DMS153 treated with DMSO at 0.1 percent for 48 hours (cell line): ENCODE data around the gene HRH1.
"Not testable (repeated sequence)": the region's sequence is repeated elsewhere in the genome, so short reads cannot be mapped to it uniquely, and the experiment has no call there.

Experiments used
- DNase-seq: peaks from one replicate; lab custom pipeline; 2025; ENCODE audit not compliant: unreplicated experiment; lab: John Stamatoyannopoulos, UW

The HRH1 gene

DNA sequence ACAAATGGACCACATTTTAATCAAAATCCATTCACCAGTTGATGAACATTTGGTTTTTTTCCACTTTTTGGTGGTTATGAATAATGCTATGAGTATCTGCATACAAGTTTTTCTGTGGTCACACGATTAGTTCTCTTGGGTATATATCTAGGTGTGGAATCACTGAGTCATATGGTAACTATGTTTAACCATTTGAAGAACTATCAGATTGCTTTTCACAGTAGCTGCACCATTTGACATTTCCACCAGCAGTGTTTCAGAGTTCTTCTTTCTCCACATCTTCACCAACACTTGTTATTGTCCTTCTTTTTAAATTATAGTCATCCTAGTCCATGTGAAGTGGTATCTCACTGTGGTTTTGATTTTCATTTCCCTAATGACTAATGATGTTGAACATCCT, 84.6 kb downstream of the HRH1 start:
- no peak for DNase-seq

DNA sequence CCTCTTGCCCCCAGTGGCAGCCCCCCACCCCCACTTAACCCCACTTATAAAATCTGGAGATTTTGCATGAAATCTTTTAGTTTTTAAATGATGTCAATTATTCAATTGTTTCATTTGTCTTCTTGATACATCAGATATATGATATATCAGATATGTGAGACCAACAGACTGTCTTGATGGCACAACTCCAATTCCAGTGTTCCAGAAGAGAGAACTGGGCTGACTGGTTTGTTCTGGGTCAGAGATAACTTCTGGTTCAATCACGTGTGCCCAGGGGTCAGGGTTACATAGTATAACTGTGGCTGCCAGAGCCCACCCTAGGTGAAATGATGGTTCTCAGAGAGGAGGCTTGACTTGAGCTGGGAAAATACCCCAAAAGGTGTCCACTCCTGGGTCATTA, 85.5 kb downstream of the HRH1 start:
- DNase-seq = no peak

DNA sequence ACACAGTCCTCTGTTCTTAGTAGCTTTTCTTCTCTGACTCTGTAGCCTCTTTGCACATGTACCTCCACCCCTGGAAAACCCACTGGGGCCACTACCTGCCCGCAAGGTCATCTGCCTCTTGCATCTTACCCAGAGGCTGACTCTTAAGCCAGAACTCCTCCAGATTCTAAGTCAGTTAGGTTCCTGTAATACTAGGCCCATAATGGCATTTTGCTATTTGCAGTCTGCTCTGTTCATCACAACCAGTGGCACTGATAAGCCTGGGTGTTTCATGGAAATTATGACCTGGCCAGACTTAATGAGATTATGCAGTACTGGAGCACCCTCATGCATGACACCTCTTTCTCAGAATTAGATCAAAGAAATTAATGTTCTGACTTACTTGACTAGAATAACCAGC, 86.2 kb downstream of the HRH1 start:
- DNase-seq = no peak

- DNase-seq = no peak
Measured at GRCh38 chr3:11244121-11244677, 89.9 kb downstream of the HRH1 start.

GRCh38 chr3:11245276-11245675, 91.0 kb downstream of the HRH1 start:
- DNase-seq = no peak

DNA sequence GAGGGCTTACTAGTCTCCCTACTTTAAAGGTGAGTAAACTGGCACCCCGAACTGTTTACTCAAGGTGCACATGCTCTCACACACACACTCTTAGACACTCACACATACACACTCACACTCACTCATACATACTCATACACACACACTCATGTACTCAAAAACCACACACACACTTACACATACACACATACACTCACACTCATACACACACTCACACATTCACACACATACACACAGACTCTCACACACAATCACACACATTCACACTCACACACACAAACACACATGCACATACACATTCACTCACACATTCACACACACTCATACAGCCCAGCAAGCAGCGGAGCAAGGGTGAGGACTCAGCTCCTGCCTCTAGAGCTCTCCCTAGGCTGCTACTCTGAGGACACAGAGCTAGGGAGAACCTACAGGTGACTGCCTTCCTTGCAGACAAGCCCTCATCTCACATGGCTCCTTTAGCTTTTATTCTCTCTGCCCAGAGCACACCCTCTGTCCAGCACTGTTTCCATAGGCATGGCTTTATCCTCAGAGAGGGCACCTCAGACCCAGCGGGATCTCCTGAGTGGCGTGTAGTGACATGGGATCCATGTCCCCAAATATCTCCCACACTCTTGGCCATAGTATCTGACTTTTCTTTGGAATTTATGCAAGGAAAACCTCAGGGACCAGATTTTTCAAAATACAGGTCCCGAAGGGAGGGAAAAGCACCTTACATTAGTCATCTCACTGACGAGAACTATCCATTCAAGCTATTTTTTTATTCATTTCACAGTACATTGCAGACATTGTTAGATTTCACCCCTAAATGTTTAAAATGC, 91.8 kb downstream of the HRH1 start:
- no peak for DNase-seq

DNA sequence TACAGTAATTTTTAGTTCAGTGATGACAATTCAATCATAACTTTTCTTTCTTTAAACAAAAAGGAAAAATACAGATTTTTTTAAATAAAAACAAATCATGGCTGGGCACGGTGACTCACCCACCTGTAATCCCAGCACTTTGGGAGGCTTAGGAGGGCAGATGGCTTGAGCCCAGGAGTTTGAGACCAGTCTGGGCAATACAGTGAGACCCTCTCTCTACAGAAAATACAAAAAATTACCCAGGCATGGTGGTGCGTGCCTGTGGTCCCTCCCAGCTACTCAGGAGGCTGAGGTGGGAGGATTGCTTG, 92.3 kb downstream of the HRH1 start:
- no peak for DNase-seq

DNA sequence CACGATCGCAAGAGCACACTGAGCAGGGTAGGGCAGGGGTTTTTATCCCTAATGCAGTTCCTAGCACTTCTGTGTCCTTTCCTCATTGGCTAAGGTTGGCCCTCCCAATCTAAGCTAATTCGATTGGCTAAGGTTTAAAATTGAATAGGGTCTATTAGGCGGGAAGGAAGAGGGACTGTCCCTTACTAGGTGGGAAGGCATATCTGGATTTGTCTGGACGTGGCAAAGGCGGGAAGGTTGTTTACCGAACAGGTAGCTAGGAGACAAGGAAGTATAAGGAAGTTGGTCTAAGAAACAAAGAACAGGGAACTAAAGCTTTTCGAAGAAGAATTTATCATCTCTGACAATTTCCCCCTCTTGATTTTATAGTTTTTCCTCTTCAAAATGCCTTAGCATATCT, 93.1 kb downstream of the HRH1 start:
- DNase-seq = no peak

DNA sequence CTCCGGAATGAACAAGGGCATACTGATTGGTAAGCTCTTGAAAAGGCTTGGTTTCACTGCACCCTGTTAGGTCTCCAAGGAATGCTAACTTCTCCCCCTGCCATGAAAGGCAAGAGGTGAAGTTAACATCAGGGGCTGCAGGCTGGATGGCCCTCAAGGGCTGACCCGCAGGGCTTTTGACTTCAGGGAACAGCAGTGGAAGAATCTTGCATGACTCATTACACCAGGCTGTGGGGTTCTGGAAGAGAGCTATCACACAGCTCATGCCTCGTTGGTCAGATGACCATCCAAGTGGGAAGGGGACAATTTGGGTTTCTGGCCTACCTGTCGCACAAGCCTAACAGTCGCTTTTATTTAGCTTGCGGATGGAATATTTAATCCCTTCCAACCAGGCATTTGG, 94.3 kb downstream of the HRH1 start:
- DNase-seq = no peak

DNA sequence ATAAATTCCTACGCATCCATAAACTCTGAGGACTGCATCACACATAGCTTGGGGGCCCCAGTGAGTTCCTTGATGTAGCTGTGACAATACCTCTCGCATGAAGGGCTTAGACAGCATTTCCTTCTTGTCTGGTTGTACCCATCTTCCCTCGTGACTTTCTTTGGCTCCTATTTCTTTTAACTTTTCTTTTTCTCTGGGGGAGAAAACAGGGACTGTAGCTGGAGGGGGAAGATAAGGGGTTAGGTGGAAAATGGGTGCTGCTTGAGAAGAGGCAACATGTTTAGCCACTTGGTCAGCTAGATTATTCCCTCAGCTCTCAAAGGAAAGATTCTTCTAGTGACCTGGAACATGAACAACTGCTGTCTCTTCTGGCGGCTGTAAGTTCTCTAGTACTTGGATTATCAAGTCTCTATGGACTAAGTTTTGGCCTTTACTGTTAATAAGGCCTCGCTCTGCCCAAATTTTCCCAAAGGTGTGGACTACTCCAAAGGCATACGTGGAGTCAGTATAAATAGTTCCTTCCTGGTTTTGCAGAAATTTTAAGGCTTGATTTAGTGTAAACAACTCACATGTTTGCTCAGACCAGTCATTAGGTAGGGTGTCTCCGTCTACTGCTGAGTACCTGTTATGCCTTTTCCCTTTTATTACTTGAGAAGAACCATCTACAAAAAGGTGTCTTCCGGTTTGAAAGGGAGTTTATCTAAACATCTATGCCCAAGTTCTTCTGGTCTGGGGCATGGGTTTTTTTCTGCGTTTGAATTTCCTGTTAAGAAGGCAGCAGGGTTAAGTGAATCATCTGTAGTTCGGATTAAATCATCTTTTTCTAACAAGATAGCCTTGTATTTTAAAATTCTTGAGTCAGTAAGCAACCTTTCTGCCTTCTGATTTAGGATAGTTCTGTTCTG, 96.9 kb downstream of the HRH1 start:
- no peak for DNase-seq

DNA sequence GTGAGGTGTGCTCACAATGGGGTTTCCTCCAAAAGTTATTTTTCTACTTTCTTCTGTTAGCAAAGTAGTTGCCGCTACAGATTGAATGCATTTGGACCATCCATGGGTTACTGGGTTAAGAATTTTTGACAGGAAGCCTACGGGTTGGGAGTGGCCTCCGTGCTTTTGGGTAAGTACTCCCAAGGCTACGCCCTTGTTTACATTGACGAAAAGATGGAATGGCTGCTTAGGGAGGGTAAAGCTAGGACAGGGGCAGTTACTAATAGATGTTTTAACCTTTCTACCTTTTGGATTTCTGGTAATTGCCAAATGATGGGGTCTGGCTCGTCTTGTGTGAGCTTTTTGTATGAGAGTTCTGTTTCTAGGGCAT, 97.5 kb downstream of the HRH1 start:
- no peak for DNase-seq

DNA sequence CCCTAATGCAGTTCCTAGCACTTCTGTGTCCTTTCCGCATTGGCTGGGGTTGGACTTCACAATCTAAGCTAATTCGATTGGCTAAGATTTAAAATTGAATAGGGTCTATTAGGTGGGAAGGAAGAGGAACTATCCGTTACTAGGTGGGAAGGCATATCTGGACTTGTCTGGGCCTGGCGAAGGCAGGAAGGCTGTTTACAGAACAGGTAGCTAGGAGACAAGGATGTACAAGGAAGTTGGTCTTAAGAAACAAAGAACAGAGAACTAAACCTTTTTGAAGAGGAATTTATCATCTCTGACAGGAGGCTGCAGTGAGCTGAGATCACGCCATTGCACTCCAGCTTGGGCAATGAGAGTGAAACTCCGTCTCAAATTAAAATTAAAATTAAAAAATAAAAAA, 100.6 kb downstream of the HRH1 start:
- no peak for DNase-seq

DNA sequence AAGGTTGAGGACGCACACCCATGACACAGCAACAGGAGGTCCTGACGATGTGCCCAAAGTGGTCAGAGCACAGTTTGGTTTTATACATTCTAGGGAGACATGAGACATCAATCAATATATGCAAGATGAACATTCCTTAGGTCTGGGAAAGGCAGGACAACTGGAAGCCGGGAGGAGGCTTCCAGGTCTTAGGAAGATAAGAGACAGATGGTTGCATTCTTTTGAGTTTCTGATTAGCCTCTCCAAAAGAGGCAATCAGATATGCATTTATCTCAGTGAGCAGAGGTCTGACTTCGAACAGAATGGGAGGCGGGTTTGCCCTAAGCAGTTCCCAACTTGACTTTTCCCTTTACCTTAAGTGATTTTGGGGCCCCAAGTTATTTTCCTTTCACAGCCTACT, 101.2 kb downstream of the HRH1 start:
- DNase-seq = not testable (repeated sequence)

DNA sequence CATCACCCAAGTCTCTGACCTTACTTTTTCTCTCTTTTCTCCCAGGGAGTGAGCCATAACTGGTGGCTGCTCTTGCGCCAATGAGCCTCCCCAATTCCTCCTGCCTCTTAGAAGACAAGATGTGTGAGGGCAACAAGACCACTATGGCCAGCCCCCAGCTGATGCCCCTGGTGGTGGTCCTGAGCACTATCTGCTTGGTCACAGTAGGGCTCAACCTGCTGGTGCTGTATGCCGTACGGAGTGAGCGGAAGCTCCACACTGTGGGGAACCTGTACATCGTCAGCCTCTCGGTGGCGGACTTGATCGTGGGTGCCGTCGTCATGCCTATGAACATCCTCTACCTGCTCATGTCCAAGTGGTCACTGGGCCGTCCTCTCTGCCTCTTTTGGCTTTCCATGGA, 104.7 kb downstream of the HRH1 start:
- no peak for DNase-seq

GRCh38 chr3:11260460-11260859, 106.2 kb downstream of the HRH1 start:
- no peak for DNase-seq

- no peak for DNase-seq
Measured at GRCh38 chr3:11269007-11269406, 114.7 kb downstream of the HRH1 start.

DNA sequence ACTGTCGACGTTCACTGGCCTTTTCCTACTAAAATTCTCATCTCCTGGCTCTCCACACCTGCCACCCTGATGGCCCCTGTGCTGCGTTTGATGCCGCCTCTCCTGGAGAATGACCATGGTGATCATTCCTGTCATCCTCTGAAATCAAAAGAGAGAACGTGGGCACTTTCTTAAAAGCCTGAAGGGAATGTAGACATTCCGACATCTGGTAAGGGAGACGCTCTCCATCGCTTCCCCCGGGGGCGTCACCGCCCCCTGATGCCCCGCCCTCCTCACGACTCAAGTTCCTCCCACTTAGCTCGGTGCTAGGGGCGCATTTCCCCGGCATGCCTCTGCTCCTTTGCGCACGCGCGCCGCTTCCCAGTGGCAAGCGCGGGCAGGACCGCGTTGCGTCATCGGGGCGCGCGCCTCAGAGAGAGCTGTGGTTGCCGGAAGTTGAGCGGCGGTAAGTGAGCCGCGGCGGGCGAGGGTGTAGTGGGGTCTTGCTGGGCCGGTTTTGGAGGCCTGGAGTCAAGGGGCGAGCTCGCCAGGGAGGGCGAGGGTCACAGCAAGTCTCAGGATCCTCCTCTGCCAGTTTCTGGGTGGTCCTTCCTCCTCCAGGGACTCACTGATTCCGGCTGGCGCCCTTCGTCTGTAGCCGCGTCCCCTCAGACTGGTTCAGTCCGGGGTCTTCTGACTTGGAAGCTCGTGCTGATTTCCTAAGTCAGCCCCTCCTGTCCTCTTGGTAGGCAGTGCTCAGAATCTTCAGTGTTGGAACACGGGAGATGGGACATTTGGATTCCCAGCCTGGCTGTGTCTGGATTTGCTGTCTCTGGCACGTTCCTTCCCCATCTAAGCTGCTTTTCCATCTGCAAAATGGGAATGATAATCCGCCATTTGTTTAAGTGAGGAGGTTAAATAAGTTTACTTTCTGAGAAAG, 118.0 kb downstream of the HRH1 start, which contains the start of gene ATG7:
Gene ATG7, plus strand, starts transcription at position 412 of the 919 bp plus-strand sequence. CDS start 26,299 bp downstream, outside the sequence.
- peak; percentile 63 for DNase-seq

- DNase-seq = no peak
Measured at GRCh38 chr3:11272906-11273574, 118.7 kb downstream of the HRH1 start.

DNA sequence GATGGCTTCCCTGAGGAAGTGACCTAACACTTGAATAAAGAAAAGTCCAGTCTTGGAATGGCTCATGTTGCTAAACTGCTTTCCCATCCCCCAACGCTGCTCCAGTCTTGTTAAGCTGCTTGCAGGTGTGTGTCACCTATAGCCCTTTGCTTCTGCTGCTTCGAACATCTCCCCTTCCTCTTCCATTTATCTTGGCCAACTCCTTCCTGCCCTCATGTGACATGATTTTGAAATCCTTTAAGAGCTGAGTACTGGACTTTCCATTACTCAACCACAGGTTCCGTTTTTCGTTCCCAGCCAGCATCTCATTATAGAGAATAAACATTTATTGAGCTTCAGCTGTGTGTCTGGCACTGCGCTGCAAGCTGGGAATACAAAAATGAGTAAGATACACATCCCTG, 119.6 kb downstream of the HRH1 start:
- no peak for DNase-seq

GRCh38 chr3:11274566-11275142, 120.4 kb downstream of the HRH1 start:
- DNase-seq = no peak
